Measurements from ENCODE around the gene CLCF1. TPM values are rescaled to one million over a fixed set of nuclear protein-coding genes. Genes with fewer than 3 reads are reported as not detected.

CLCF1 gene
- total RNA-seq, 1 donor from 2014 or later = 0.27 TPM

GRCh38 chr11:67379061-67380058 is 6.0 kb upstream of the CLCF1 start:
- no peak for ATAC-seq (ENCODE audit: poor library complexity)
- no peak for DNase-seq
- intact Hi-C loops (cut with DNase I) = loop anchor here (5.0 kb wide), 1 partner anchor 32 kb away; no protein-coding TSS in a partner anchor

- ATAC-seq (ENCODE audit: poor library complexity) = no peak
- intact Hi-C loops (cut with DNase I) = no loop called here
- no peak for DNase-seq
These were observed 5.1 kb upstream of the CLCF1 start for GRCh38 chr11:67378544-67378943.

GRCh38 chr11:67376873-67377808 is 3.7 kb upstream of the CLCF1 start:
- no peak for ATAC-seq (ENCODE audit: poor library complexity)
- intact Hi-C loops (cut with DNase I) = no loop called here
- DNase-seq = no peak

- ATAC-seq (ENCODE audit: poor library complexity) = no peak
- no peak for DNase-seq
- intact Hi-C loops (cut with DNase I) = no loop called here
These were observed 2.8 kb upstream of the CLCF1 start for GRCh38 chr11:67376063-67376820.

GRCh38 chr11:67375320-67376055 is 2.1 kb upstream of the CLCF1 start:
- DNase-seq (no peak), ATAC-seq (ENCODE audit: poor library complexity) (no peak)
- intact Hi-C loops (cut with DNase I) = no loop called here

DNA sequence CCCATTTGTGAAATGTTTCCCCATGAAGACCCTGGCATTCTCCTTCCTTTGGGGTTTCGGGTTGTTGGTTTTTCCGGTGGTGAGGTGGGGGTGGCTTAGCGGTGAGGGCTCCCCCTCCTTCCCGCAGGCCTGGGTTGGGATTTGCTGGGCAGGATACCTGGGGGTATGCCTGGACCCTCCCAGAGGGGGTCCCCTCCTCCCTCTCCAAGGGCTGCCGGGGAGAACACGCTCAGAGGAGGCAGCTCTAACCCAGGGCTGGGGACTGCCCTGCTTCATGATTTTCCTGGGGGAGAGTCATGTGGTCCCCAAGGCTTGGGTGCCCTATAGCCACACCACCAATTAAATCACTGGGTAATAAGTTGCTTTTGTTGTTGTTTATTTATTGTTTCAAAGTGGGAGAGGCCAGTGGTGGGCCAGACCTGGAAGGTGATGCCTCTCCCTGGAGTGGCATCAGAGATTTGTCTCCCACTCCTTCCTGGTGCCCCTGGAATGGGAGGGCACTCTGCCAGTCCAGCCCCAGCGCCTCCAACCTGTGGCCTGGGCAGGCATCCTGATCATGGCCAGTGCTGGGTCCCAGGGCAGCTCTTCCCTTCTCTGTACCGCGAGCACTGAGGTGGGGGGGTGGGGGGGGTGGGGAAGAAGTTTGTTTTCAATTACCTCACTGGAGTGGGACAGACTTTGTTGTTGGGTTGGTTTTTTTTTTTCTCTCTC is 1.3 kb upstream of the CLCF1 start:
- intact Hi-C loops (cut with DNase I) = no loop called here
- no peak for DNase-seq
- no peak for ATAC-seq (ENCODE audit: poor library complexity)

- ATAC-seq (ENCODE audit: poor library complexity) (peak; percentile 53), DNase-seq (peak; percentile 79)
- intact Hi-C loops (cut with DNase I) = no loop called here
These were observed 511 bp upstream of the CLCF1 start for GRCh38 chr11:67373648-67374570.

- intact Hi-C loops (cut with DNase I) = no loop called here
- no peak for ATAC-seq (ENCODE audit: poor library complexity)
These were observed 941 bp downstream of the CLCF1 start for GRCh38 chr11:67372321-67372992.

DNA sequence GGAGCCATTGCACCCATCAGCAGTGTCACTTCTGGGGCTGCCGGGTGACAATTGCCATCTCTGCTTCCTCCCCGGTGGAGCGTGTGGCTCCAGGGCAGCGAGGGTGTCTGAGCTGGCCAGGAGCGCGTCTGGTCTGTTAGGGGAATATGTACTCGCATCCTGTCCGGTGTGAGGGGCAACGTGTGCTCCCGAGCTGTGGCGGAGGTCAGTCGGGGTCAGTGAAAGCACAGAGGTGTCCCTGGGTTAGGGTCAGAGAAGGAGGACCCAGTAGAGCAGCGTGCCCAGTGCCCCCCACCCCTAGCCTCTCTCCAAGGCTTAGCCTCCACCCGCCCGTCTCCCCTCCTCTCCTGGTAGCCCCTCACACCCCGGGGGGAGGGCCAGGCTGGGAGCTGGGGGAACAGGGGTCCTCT is 1.5 kb downstream of the CLCF1 start:
- intact Hi-C loops (cut with DNase I) = no loop called here
- ATAC-seq (ENCODE audit: poor library complexity) = no peak

More at GRCh38 chr11:67372321-67372992, 941 bp downstream of the CLCF1 start:
- peak; percentile 59 for DNase-seq

GRCh38 chr11:67371189-67371910 is 2.0 kb downstream of the CLCF1 start:
- intact Hi-C loops (cut with DNase I) = no loop called here
- no peak for DNase-seq
- peak; percentile 15 for ATAC-seq (ENCODE audit: poor library complexity)

More for the DNA sequence above, 1.5 kb downstream of the CLCF1 start:
- no peak for DNase-seq

DNA sequence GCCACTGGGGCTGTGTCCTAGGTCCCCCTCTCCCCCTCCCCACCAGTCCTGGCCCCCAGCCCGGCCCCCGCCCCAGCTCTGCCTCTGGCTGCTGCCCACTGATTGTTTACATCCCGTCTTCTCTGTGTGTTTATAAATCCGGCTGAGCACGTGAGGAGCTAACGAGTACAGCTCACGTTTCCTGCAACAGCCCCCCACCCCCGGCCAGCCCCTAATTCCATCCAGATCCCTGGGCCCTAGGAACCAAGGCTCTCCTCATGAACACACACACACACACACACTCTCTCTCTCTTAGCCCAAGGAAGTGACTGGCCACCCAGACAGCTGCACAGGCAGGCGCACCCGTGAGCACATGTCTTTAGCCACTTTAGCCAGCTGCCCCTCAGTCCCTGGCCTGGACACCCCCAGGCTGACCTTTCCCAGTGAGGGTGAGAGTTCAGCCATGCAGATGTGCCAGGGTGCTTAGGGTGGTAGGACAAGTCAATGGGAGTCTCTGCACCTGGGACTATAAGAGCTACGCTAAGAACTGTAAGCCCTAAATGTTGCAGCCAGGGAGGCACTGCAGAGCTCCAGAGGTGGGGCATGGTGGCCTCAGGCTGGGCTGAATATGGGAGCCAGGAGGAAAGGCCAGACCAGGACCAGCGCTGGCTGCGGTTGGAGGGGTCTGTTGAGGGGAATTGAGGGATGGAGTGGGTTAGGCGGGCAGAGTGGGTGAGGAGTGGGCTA is 2.9 kb downstream of the CLCF1 start:
- intact Hi-C loops (cut with DNase I) = no loop called here
- ATAC-seq (ENCODE audit: poor library complexity) (no peak), DNase-seq (no peak)

- ATAC-seq (ENCODE audit: poor library complexity) (no peak), DNase-seq (no peak)
- intact Hi-C loops (cut with DNase I) = no loop called here
These were observed 3.6 kb downstream of the CLCF1 start for GRCh38 chr11:67369801-67370284.

DNA sequence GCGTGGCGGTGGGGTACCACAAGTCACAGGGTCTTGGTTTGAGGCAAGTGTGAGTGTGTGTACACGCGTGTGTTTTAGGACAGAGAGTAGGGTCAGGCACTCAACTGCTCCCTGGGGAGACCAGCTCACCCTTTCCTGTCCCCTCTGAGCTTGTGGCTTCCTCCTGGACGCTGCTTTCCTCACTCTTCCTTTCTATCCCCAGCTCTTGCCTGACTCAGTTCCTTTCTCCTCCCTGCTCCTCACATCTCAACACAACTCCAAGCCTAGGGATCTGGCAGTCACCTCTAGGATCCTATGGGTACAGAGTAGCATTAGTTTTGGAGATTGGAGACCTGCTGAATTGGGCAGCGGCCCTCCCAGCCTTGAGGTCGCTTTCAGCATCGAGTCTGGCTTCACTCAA is 4.1 kb downstream of the CLCF1 start:
- ATAC-seq (ENCODE audit: poor library complexity) (no peak), DNase-seq (no peak)
- intact Hi-C loops (cut with DNase I) = no loop called here

DNA sequence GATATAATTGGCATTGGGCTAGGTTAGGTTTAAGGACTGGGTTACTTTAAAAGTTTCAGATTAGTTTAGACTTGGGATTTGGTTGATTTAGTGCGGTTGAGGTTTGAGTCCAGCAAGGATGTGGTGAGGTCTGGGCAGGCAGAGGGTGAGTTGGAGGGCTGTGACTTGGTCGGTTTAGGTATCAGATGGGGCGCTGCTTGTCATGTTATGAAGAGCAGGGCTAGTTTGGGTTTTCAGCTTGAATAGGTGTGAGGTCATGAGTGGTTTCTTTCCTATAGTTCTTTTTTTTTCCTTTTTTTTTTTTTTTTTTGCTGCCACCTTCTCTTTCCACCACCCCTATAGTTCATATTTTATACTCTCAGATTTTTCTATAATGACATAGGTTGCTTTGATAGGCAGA is 4.8 kb downstream of the CLCF1 start:
- intact Hi-C loops (cut with DNase I) = no loop called here
- ATAC-seq (ENCODE audit: poor library complexity) = no peak
- DNase-seq = no peak

Measured in Right ventricle myocardium superior (tissue), 1 donor.